ENCODE data around the gene GFY. TPM values are rescaled to one million over a fixed set of nuclear protein-coding genes. Genes with fewer than 3 reads are reported as not detected.

GFY gene
- total RNA-seq, 6 experiments from 2014 or later, result not detected

- TF ChIP-seq CTCF (IDR thresholded peaks at IDR 0.05), result no peak
- H3K4me1 Mint-ChIP-seq (ENCODE audit: low read depth), result no peaks in the 10 kb centered on the region
- no peak overlapping the region for H3K27ac Mint-ChIP-seq
- no peaks in the 10 kb centered on the region for H3K36me3 Mint-ChIP-seq (ENCODE audit: low read depth)
- peaks cover 29% of the 10 kb centered on the region for H3K27me3 Mint-ChIP-seq (ENCODE audit: insufficient read depth)
- H3K4me3 Mint-ChIP-seq, result no peak overlapping the region
- no peak for DNase-seq
- no peaks in the 10 kb centered on the region for H3K9me3 Mint-ChIP-seq
These were observed 25.2 kb upstream of the GFY start for GRCh38 chr19:49400029-49400428.

- no peak for DNase-seq
- TF ChIP-seq CTCF (IDR thresholded peaks at IDR 0.05), result no peak
- no peaks in the 10 kb centered on the region for H3K36me3 Mint-ChIP-seq (ENCODE audit: low read depth)
- H3K27me3 Mint-ChIP-seq (ENCODE audit: insufficient read depth), result peaks cover 44% of the 10 kb centered on the region
- no peak overlapping the region for H3K4me3 Mint-ChIP-seq
- no peak overlapping the region for H3K27ac Mint-ChIP-seq
- H3K9me3 Mint-ChIP-seq, result no peaks in the 10 kb centered on the region
- H3K4me1 Mint-ChIP-seq (ENCODE audit: low read depth), result 0 out of 2 replicates have a peak, but pooled peaks cover 1% of the 10 kb centered on the region
These were observed 21.6 kb upstream of the GFY start for GRCh38 chr19:49403404-49404187.

- no peaks in the 10 kb centered on the region for H3K36me3 Mint-ChIP-seq (ENCODE audit: low read depth)
- H3K4me3 Mint-ChIP-seq, result no peak overlapping the region
- no peak overlapping the region for H3K27ac Mint-ChIP-seq
- H3K4me1 Mint-ChIP-seq (ENCODE audit: low read depth), result 0 out of 2 replicates have a peak, but pooled peaks cover 5% of the 10 kb centered on the region
- peaks cover 38% of the 10 kb centered on the region for H3K27me3 Mint-ChIP-seq (ENCODE audit: insufficient read depth)
- H3K9me3 Mint-ChIP-seq, result no peaks in the 10 kb centered on the region
- TF ChIP-seq CTCF (IDR thresholded peaks at IDR 0.05), result no peak
- DNase-seq, result no peak
These were observed 18.1 kb upstream of the GFY start for GRCh38 chr19:49407079-49407478.

- TF ChIP-seq CTCF (IDR thresholded peaks at IDR 0.05), result no peak
- no peak for DNase-seq
- 0 out of 2 replicates have a peak, but pooled peaks cover 5% of the 10 kb centered on the region for H3K4me1 Mint-ChIP-seq (ENCODE audit: low read depth)
- no peaks in the 10 kb centered on the region for H3K9me3 Mint-ChIP-seq
- H3K4me3 Mint-ChIP-seq, result no peak overlapping the region
- peaks cover 39% of the 10 kb centered on the region for H3K27me3 Mint-ChIP-seq (ENCODE audit: insufficient read depth)
- H3K36me3 Mint-ChIP-seq (ENCODE audit: low read depth), result no peaks in the 10 kb centered on the region
- no peak overlapping the region for H3K27ac Mint-ChIP-seq
These were observed 17.6 kb upstream of the GFY start for GRCh38 chr19:49407482-49408015.

GRCh38 chr19:49408816-49409440 is 16.3 kb upstream of the GFY start:
- peaks cover 38% of the 10 kb centered on the region for H3K27me3 Mint-ChIP-seq (ENCODE audit: insufficient read depth)
- TF ChIP-seq CTCF (IDR thresholded peaks at IDR 0.05), result no peak
- no peak overlapping the region for H3K4me3 Mint-ChIP-seq
- no peak for DNase-seq
- H3K27ac Mint-ChIP-seq, result no peak overlapping the region
- H3K4me1 Mint-ChIP-seq (ENCODE audit: low read depth), result 0 out of 2 replicates have a peak, but pooled peaks cover 5% of the 10 kb centered on the region
- H3K9me3 Mint-ChIP-seq, result no peaks in the 10 kb centered on the region
- no peaks in the 10 kb centered on the region for H3K36me3 Mint-ChIP-seq (ENCODE audit: low read depth)

All from HFFc6 (cell line).